GM23248 (cell line): ENCODE measurements around the gene RTN4RL1.

Source experiments
- EZH2 ChIP-seq: fragments of 200-600 bp; sonication (generic); IDR thresholded peaks from 2 replicates; pipeline ENCODE4 v1.6.1; 2018; ENCODE audit warnings: antibody characterized with exemption, mild to moderate bottlenecking; ENCODE audit not compliant: insufficient read depth, poor library complexity, severe bottlenecking
- EZH2phosphoT487 ChIP-seq: fragments of 200-600 bp; sonication (generic); IDR thresholded peaks from 2 replicates; pipeline ENCODE4 v1.6.1; 2018; ENCODE audit warnings: antibody characterized with exemption, moderate library complexity, mild to moderate bottlenecking, low read depth; ENCODE audit not compliant: insufficient read depth

GRCh38 chr17:2054262-2054511 lies 29.1 kb upstream of the RTN4RL1 start:
- no peak for TF ChIP-seq EZH2phosphoT487
- no peak for TF ChIP-seq EZH2
